Stimulated activated CD8-positive, alpha-beta memory T cell treated with anti-CD3 and anti-CD28 coated beads, Interleukin-4, amount 100 ng/mL, for 48 hours (primary cell): ENCODE data around the gene PLCB1.

Experiments
- DNase-seq: peaks from one replicate; pipeline ENCODE4 v3.0.0-alpha.2; 2020

Gene PLCB1

DNA sequence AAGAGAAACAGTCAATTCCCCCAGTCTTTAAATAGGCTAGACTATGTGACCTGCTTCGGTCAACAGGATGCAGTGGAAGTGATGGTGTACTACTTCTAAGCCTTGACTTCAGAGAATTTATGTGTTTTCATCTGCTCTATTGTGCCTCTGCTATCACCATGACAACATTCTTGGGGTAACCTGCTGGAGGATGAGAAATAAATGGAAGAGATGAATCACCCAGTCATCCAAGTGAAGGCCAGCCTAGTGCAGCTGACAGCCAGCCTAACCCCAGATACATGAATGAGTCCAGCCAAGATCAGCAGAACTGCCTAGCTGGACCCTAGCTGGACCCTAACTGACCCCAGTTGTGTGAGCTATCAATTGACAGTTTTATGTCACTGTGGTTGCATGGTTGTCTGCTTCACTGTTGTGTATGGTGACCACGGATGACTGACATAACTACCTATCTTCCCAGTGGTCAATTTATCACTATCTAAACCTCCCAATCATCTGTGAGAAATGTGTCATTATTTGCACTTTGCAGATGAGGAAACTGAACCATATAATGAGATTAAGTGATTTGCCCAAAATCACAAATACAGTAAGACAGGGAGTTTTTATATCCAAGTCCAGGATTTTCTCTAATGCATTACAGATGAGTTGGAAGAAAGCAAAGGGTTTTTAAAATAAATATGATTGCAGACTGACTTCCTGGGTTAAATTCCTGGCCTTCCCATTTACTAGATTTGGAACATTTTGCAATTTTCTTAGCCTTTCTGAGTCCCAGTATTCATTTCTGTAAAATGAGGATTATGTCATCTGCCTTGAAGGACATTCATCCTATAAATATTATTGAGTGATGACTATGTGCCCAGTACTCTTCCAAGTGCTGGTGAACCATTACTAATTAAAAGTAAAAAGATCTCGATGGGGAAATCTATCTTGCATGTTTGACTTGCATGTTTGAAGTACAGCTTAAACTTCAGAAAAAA is 800.4 kb downstream of the PLCB1 start:
- DNase-seq, result no peak

- no peak for DNase-seq
Measured at GRCh38 chr20:8933381-8933807, 801.3 kb downstream of the PLCB1 start.

- no peak for DNase-seq
Measured at GRCh38 chr20:8934362-8934761, 802.3 kb downstream of the PLCB1 start.
